Memory B cell (primary cell): ENCODE results near the gene PIGT.

Source experiments
- ATAC-seq: fragments of 150-1000 bp; cut with Tn5 transposase; 2 replicates; pipeline ENCODE4 v1.10.0; 2021; ENCODE audit warnings: low read depth, mild to moderate bottlenecking, moderate library complexity
- DNase-seq, 2 donors: peaks; one replicate each; pipeline ENCODE4 v3.0.0; 2022; ENCODE audit warnings: low spot score in 2 of 2
- H3K27ac Mint-ChIP-seq: one replicate; pipeline ENCODE4 v1.8.0; 2022; ENCODE audit warnings: mild to moderate bottlenecking, moderate library complexity, mixed read lengths
- H3K27me3 Mint-ChIP-seq: one replicate; pipeline ENCODE4 v1.8.0; 2022; ENCODE audit warnings: mixed read lengths
- H3K36me3 Mint-ChIP-seq: one replicate; pipeline ENCODE4 v1.8.0; 2022; ENCODE audit warnings: mild to moderate bottlenecking, mixed read lengths
- H3K4me1 Mint-ChIP-seq: one replicate; pipeline ENCODE4 v1.8.0; 2022; ENCODE audit warnings: mixed read lengths
- H3K4me3 Mint-ChIP-seq: one replicate; pipeline ENCODE4 v1.8.0; 2022; ENCODE audit warnings: mild to moderate bottlenecking, moderate library complexity, mixed read lengths
- H3K9me3 Mint-ChIP-seq: one replicate; pipeline ENCODE4 v1.8.0; 2022; ENCODE audit warnings: mixed read lengths

The PIGT gene

DNA sequence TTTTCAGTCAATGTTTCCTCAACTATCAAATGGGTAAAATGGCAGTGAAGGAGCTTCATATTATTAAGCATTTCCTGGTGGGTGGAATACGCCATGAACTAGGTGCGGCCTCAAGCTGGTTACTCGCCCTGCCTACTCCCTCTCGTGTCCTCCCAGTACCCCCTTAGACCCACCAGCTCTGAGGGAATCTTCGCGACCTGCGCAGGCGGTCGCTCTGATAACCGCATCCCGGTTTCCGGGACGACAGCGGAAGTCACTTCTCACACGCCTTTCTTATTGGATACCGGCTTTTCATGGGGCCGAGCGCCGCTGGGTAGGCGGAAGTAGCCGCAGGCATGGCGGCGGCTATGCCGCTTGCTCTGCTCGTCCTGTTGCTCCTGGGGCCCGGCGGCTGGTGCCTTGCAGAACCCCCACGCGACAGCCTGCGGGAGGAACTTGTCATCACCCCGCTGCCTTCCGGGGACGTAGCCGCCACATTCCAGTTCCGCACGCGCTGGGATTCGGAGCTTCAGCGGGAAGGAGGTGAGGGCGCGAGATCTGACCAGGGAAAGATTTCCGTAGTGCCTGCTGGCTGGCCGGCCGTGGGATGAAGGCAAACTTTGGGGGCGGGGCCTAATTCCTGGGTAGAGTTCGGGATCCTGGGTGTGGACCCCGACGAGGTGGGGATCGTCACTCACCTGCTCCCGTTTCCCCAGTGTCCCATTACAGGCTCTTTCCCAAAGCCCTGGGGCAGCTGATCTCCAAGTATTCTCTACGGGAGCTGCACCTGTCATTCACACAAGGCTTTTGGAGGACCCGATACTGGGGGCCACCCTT lies at the start of gene PIGT:
Gene PIGT (plus strand): TSS at position 320 of the 816 bp plus-strand sequence. CDS start 16 bp downstream, at position 336.
- ATAC-seq: peak; percentile 77
- peaks cover 21% of the 10 kb centered on the region for H3K36me3 Mint-ChIP-seq
- H3K27me3 Mint-ChIP-seq: no peaks in the 10 kb centered on the region
- H3K27ac Mint-ChIP-seq: peak within 1 kb of the TSS; percentile 96
- H3K9me3 Mint-ChIP-seq: no peaks in the 10 kb centered on the region
- peak; percentile 73 to 82 for DNase-seq
- H3K4me1 Mint-ChIP-seq: peaks cover 35% of the 10 kb centered on the region
- peak within 1 kb of the TSS; percentile 93 for H3K4me3 Mint-ChIP-seq

GRCh38 chr20:45366192-45366591 lies 49.7 kb upstream of the PIGT start:
- Mint-ChIP-seq H3K36me3 (peaks cover 11% of the 10 kb centered on the region), H3K27ac (no peak overlapping the region), H3K27me3 (no peaks in the 10 kb centered on the region), H3K9me3 (no peaks in the 10 kb centered on the region), H3K4me1 (peaks cover 50% of the 10 kb centered on the region), H3K4me3 (no peak overlapping the region)
- DNase-seq (no peak), ATAC-seq (no peak)

GRCh38 chr20:45366631-45367030 lies 49.3 kb upstream of the PIGT start:
- no peak overlapping the region for H3K4me3 Mint-ChIP-seq
- H3K27me3 Mint-ChIP-seq: no peaks in the 10 kb centered on the region
- no peaks in the 10 kb centered on the region for H3K9me3 Mint-ChIP-seq
- H3K36me3 Mint-ChIP-seq: peaks cover 11% of the 10 kb centered on the region
- ATAC-seq (no peak), DNase-seq (no peak)
- peak overlapping the region; percentile 88 for H3K27ac Mint-ChIP-seq
- peaks cover 52% of the 10 kb centered on the region for H3K4me1 Mint-ChIP-seq

- ATAC-seq (no peak), DNase-seq (peak in 1 of 2 donors; percentile 9)
- Mint-ChIP-seq H3K36me3 (peaks cover 11% of the 10 kb centered on the region), H3K9me3 (no peaks in the 10 kb centered on the region), H3K4me3 (no peak overlapping the region), H3K27me3 (no peaks in the 10 kb centered on the region), H3K4me1 (peaks cover 52% of the 10 kb centered on the region), H3K27ac (peak overlapping the region; percentile 88)
Observed at GRCh38 chr20:45367126-45367525, 48.8 kb upstream of the PIGT start.

GRCh38 chr20:45368221-45368980 lies 47.5 kb upstream of the PIGT start:
- H3K4me1 Mint-ChIP-seq: peaks cover 53% of the 10 kb centered on the region
- peaks cover 11% of the 10 kb centered on the region for H3K36me3 Mint-ChIP-seq
- H3K9me3 Mint-ChIP-seq: no peaks in the 10 kb centered on the region
- ATAC-seq (peak; percentile 91), DNase-seq (peak; percentile 49 to 83)
- peak overlapping the region; percentile 65 for H3K4me3 Mint-ChIP-seq
- peak overlapping the region; percentile 88 for H3K27ac Mint-ChIP-seq
- H3K27me3 Mint-ChIP-seq: peaks cover 2% of the 10 kb centered on the region

DNA sequence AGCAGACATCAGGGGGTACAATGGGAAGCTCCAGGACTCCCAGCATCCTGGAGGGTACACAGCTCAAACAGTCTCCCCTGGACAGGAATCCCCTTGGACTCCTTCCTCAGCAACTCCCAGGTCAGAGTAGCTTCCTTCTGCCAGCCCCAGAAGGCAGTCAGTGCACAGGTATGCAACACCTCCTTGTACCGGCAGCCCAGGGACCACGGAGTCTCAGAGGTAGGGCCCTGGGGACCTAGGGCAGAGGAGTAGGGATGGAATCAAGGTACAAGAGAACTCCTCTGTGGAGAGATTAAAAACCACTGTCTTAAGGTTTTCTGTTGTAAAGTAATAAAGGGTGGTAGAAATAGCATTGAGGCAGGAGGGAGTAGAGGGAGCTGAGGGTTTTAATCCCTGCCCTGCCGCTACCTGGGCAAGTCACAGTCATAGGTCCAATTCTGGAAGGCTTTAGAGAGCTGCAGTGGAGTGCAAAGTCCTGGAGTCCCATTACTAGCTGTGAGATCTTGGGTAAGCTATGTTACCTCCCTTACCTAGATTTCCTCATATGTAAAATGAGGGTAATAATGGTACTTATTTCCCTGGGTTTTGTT lies 45.3 kb upstream of the PIGT start:
- Mint-ChIP-seq H3K27ac (no peak overlapping the region), H3K27me3 (peaks cover 2% of the 10 kb centered on the region), H3K9me3 (no peaks in the 10 kb centered on the region), H3K4me1 (peaks cover 43% of the 10 kb centered on the region), H3K36me3 (peaks cover 10% of the 10 kb centered on the region), H3K4me3 (no peak overlapping the region)
- no peak for ATAC-seq
- peak in 1 of 2 donors; percentile 9 for DNase-seq

GRCh38 chr20:45372241-45372640 lies 43.7 kb upstream of the PIGT start:
- peaks cover 2% of the 10 kb centered on the region for H3K27me3 Mint-ChIP-seq
- H3K9me3 Mint-ChIP-seq: no peaks in the 10 kb centered on the region
- peaks cover 4% of the 10 kb centered on the region for H3K36me3 Mint-ChIP-seq
- H3K4me3 Mint-ChIP-seq: peak overlapping the region; percentile 52
- H3K27ac Mint-ChIP-seq: no peak overlapping the region
- DNase-seq (no peak), ATAC-seq (no peak)
- H3K4me1 Mint-ChIP-seq: peaks cover 32% of the 10 kb centered on the region

- Mint-ChIP-seq H3K27ac (no peak overlapping the region), H3K9me3 (no peaks in the 10 kb centered on the region), H3K36me3 (peaks cover 4% of the 10 kb centered on the region), H3K27me3 (peaks cover 2% of the 10 kb centered on the region), H3K4me3 (peak overlapping the region; percentile 75), H3K4me1 (peaks cover 28% of the 10 kb centered on the region)
- ATAC-seq: no peak
- no peak for DNase-seq
Observed at GRCh38 chr20:45372646-45373352, 43.1 kb upstream of the PIGT start.

DNA sequence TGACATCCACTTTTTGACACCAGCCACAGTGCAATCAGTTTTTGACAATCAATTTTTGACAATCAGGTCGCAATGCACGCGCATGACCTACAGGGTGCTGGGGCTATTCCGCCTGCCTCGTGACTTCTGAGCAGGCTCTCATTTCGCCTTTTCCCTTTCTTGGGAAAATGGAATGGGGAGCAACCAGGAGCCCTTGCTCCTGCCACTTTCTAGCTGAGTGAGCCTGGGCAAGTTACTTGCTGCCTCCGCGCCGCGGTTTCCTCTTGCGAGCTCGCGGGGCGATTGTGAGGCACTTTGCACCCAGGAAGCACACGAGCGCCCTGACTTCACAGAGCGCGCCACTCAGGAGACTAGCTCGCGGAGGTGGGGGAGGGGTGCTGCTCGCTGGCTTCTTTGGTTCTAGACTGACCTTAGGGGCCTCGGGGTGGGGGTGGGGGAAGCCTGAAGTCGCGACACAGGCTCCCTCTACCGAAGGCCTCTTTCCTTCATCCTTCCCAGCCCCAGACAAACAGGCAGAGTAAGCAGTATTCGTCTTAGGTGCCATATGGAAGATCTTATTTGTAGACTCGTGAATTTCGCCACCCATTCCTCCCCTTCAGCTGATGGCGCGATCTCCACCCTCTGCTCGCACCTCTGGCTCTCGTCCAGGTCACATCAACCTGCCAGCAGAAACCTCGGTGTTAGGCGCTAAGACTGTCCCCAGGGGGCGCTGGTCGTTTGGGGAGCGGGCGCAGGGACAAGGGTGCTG lies 42.4 kb upstream of the PIGT start:
- Mint-ChIP-seq H3K4me1 (peaks cover 21% of the 10 kb centered on the region), H3K9me3 (no peaks in the 10 kb centered on the region), H3K27ac (peak overlapping the region; percentile 18), H3K27me3 (peaks cover 2% of the 10 kb centered on the region), H3K4me3 (peak overlapping the region; percentile 75), H3K36me3 (peaks cover 4% of the 10 kb centered on the region)
- peak; percentile 84 to 88 for DNase-seq
- peak; percentile 92 for ATAC-seq

- Mint-ChIP-seq H3K9me3 (no peaks in the 10 kb centered on the region), H3K27me3 (peaks cover 2% of the 10 kb centered on the region), H3K4me3 (peak overlapping the region; percentile 75), H3K4me1 (peaks cover 17% of the 10 kb centered on the region), H3K27ac (peak overlapping the region; percentile 18), H3K36me3 (peaks cover 4% of the 10 kb centered on the region)
- no peak for DNase-seq
- ATAC-seq: no peak
Observed at GRCh38 chr20:45374101-45374467, 41.9 kb upstream of the PIGT start.

DNA sequence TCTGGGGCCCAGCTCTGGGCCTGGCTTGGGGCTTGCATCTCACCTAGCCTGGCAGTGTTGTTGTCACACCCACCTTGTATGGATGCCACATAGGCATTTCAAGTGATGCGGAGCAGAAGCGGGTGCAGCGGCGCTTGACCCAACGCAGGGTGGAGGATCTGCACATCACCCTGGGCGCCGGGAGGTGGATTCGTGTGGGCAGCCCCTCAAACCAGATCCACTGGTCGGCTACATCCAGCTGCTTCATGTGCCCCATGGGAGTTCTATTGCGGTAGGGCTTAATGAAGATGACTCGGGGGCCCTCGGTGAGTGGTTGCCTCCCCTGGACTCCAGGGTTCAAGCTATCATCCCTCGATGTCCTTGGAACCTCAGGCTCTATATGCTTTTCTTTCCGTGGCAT lies 41.0 kb upstream of the PIGT start:
- Mint-ChIP-seq H3K36me3 (peaks cover 7% of the 10 kb centered on the region), H3K4me3 (no peak overlapping the region), H3K27ac (no peak overlapping the region), H3K4me1 (peaks cover 17% of the 10 kb centered on the region), H3K27me3 (peaks cover 2% of the 10 kb centered on the region), H3K9me3 (no peaks in the 10 kb centered on the region)
- no peak for DNase-seq
- no peak for ATAC-seq

- H3K4me3 Mint-ChIP-seq: no peak overlapping the region
- H3K9me3 Mint-ChIP-seq: no peaks in the 10 kb centered on the region
Observed at GRCh38 chr20:45377269-45377668, 38.7 kb upstream of the PIGT start.

GRCh38 chr20:45378191-45378590 lies 37.8 kb upstream of the PIGT start, which contains the start of gene TP53TG5:
Gene TP53TG5 (minus strand): TSS chr20:45378325. CDS start chr20:45378236, 89 bp downstream.
- Mint-ChIP-seq H3K9me3 (no peaks in the 10 kb centered on the region), H3K27me3 (no peaks in the 10 kb centered on the region), H3K4me3 (no peak within 1 kb of the TSS), H3K4me1 (peaks cover 3% of the 10 kb centered on the region), H3K27ac (no peak within 1 kb of the TSS), H3K36me3 (peaks cover 8% of the 10 kb centered on the region)
- ATAC-seq (no peak), DNase-seq (no peak)

More at GRCh38 chr20:45377269-45377668, 38.7 kb upstream of the PIGT start:
- H3K4me1 Mint-ChIP-seq: peaks cover 5% of the 10 kb centered on the region
- no peak for ATAC-seq
- no peak overlapping the region for H3K27ac Mint-ChIP-seq
- peaks cover 8% of the 10 kb centered on the region for H3K36me3 Mint-ChIP-seq
- peaks cover 2% of the 10 kb centered on the region for H3K27me3 Mint-ChIP-seq
- no peak for DNase-seq
